Neural crest cell (in vitro differentiated cells): ENCODE data around the gene PRRC2B. TPM values are rescaled to one million over a fixed set of nuclear protein-coding genes. Genes with fewer than 3 reads are reported as not detected.
A peak's percentile ranks its signal among the peaks of the same experiment; 100 is the strongest.
"Not testable (repeated sequence)": the region's sequence is repeated elsewhere in the genome, so short reads cannot be mapped to it uniquely, and the experiment has no call there.

Experiments used
- DNase-seq: peaks from one replicate; pipeline ENCODE4 v3.0.0; 2021; ENCODE audit warnings: low read depth, mixed read lengths, low spot score
- H3K27ac Mint-ChIP-seq: one replicate; pipeline ENCODE4 v1.8.0; 2021; ENCODE audit warnings: mild to moderate bottlenecking, mixed read lengths; ENCODE audit not compliant: unreplicated experiment
- H3K27me3 Mint-ChIP-seq: 2 replicates; pipeline ENCODE4 v1.8.0; 2021; ENCODE audit warnings: low read depth, mild to moderate bottlenecking, mixed read lengths
- H3K36me3 Mint-ChIP-seq: 2 replicates; pipeline ENCODE4 v1.8.0; 2021; ENCODE audit warnings: low read depth, mild to moderate bottlenecking, mixed read lengths
- H3K4me1 Mint-ChIP-seq: 2 replicates; pipeline ENCODE4 v1.8.0; 2021; ENCODE audit warnings: mixed read lengths
- H3K4me3 Mint-ChIP-seq: one replicate; pipeline ENCODE4 v1.8.0; 2021; ENCODE audit warnings: mild to moderate bottlenecking, mixed read lengths
- H3K9me3 Mint-ChIP-seq: 2 replicates; pipeline ENCODE4 v1.8.0; 2021; ENCODE audit warnings: mixed read lengths
- CTCF ChIP-seq: fragments of 200-600 bp; sonication (generic); conservative IDR thresholded peaks from 2 replicates; pipeline ENCODE4 v1.5.0; 2021; ENCODE audit warnings: antibody characterized with exemption, mild to moderate bottlenecking
- total RNA-seq: library from RNA; stranded (reverse); gene quantifications from 2 replicates; pipeline ENCODE4 v1.2.1, GENCODE V29; 2021

PRRC2B gene
- total RNA-seq, 1 donor from 2014 or later = 349 TPM

- Mint-ChIP-seq H3K4me3 (no peak overlapping the region), H3K4me1 (no peaks in the 10 kb centered on the region), H3K36me3 (peaks cover 42% of the 10 kb centered on the region), H3K27ac (no peak overlapping the region), H3K27me3 (no peaks in the 10 kb centered on the region), H3K9me3 (no peaks in the 10 kb centered on the region)
- DNase-seq = no peak
- no peak for TF ChIP-seq CTCF
Measured at GRCh38 chr9:131468031-131468430, 74.1 kb downstream of the PRRC2B start.

GRCh38 chr9:131469356-131469755 is 75.5 kb downstream of the PRRC2B start:
- TF ChIP-seq CTCF = no peak
- DNase-seq = no peak

DNA sequence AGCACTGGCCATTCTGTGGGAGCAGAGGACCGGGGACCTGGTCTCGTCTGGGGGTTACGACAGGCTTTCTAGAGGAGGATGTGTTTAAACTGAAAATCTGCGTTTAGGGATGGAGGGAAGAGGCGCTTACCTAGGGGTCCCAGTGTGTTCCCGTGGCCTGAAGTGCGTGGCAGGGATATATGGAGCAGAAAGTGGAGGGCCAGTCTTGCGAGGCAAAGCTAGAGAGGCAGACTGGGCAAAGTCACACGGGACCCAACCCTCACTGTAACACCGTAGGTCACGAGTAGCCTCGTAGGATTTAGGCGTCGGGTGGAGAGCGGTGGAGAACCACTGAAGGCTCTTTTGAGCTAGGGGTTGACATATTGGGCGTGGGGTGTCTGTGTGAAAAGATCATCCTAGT is 76.1 kb downstream of the PRRC2B start:
- Mint-ChIP-seq H3K27me3 (no peaks in the 10 kb centered on the region), H3K36me3 (peaks cover 49% of the 10 kb centered on the region)

More at GRCh38 chr9:131469356-131469755, 75.5 kb downstream of the PRRC2B start:
- Mint-ChIP-seq H3K27ac (no peak overlapping the region), H3K27me3 (no peaks in the 10 kb centered on the region), H3K36me3 (peaks cover 51% of the 10 kb centered on the region), H3K4me3 (peak overlapping the region; percentile 50), H3K4me1 (no peaks in the 10 kb centered on the region), H3K9me3 (no peaks in the 10 kb centered on the region)

GRCh38 chr9:131470581-131470991 is 76.7 kb downstream of the PRRC2B start:
- Mint-ChIP-seq H3K27ac (no peak overlapping the region), H3K36me3 (peaks cover 46% of the 10 kb centered on the region), H3K4me1 (no peaks in the 10 kb centered on the region), H3K4me3 (no peak overlapping the region), H3K9me3 (no peaks in the 10 kb centered on the region), H3K27me3 (no peaks in the 10 kb centered on the region)
- DNase-seq = no peak
- TF ChIP-seq CTCF = no peak

More for the DNA sequence above, 76.1 kb downstream of the PRRC2B start:
- no peak for TF ChIP-seq CTCF
- H3K4me3 Mint-ChIP-seq = peak overlapping the region; percentile 55
- no peaks in the 10 kb centered on the region for H3K9me3 Mint-ChIP-seq
- peak overlapping the region; percentile 40 for H3K27ac Mint-ChIP-seq
- no peaks in the 10 kb centered on the region for H3K4me1 Mint-ChIP-seq
- DNase-seq = no peak

DNA sequence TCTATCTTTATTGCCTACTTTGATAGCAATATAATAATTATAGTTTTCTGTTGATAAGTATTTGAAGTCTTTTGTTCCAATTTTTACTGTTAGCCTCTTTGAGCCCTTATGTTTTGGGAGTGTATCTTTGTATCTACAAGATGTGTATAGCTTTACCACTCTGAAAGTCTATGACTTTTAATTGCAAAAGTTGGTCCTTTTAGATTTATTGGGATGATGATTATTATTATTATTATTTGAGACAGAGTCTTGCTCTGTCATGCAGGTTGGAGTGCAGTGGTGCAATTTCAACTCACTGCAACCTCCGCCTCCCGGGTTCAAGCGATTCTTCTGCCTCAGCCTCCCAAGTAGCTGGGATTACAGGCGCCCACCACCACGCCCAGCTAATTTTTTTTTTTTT is 78.2 kb downstream of the PRRC2B start:
- not testable (repeated sequence) for H3K4me3 Mint-ChIP-seq, H3K27me3 Mint-ChIP-seq, H3K27ac Mint-ChIP-seq, DNase-seq, H3K9me3 Mint-ChIP-seq, H3K4me1 Mint-ChIP-seq
- peaks cover 46% of the 10 kb centered on the region for H3K36me3 Mint-ChIP-seq

DNA sequence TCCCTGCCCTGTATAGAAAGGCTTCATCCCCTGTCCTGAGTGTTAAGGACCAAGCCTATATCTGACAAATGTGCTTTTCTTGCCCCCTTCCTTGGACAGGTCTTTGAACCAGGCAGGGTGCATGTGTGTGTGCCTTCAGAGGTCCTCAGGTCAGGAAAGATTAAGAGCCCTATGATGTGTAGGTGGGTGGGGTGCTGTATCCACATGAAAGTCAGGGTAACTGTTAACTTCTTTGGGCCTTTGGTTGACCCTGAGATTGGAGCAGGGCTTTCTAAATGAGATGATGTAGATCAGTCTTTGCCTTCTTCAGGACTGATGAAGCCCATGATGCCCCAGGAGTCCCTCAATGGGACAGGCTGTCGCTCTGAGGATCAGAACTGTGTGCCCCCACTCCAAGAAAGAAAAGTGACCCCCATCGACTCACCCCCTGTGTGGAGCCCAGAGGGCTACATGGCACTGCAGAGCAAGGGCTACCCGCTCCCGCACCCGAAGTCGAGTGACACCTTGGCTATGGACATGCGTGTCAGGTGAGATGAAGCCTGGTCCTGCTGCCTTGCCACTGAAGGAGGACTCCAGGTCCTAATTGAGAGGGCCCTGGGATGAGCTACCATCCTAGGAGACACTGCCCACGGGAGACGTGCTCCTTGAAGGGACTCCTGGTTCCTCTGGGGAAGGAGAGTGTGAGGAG is 79.5 kb downstream of the PRRC2B start:
- peaks cover 2% of the 10 kb centered on the region for H3K27me3 Mint-ChIP-seq
- no peak overlapping the region for H3K27ac Mint-ChIP-seq
- H3K4me1 Mint-ChIP-seq = no peaks in the 10 kb centered on the region
- TF ChIP-seq CTCF = no peak
- H3K4me3 Mint-ChIP-seq = peak overlapping the region; percentile 6
- peaks cover 39% of the 10 kb centered on the region for H3K36me3 Mint-ChIP-seq
- H3K9me3 Mint-ChIP-seq = no peaks in the 10 kb centered on the region
- DNase-seq = no peak
